IPS DF 6.9 (cell line): ENCODE measurements around the gene ZC3H18.

Experiments
- DNase-seq: peaks from one replicate; pipeline ENCODE4 v3.0.0-alpha.2; 2013; ENCODE audit warnings: low read depth, low spot score
- H3K27ac ChIP-seq: one replicate; pipeline ENCODE4 v1.5.1; 2013; ENCODE audit warnings: low read length, control low read depth
- H3K27me3 ChIP-seq: 2 replicates; pipeline ENCODE4 v1.6.1; 2013; ENCODE audit warnings: mild to moderate bottlenecking, low read length; ENCODE audit not compliant: control insufficient read depth, insufficient read depth
- H3K36me3 ChIP-seq: 2 replicates; pipeline ENCODE4 v1.6.1; 2013; ENCODE audit warnings: low read length; ENCODE audit not compliant: control insufficient read depth, insufficient read depth
- H3K4me1 ChIP-seq: 2 replicates; pipeline ENCODE4 v1.6.1; 2013; ENCODE audit warnings: low read length; ENCODE audit not compliant: control insufficient read depth, insufficient read depth
- H3K4me3 ChIP-seq: 2 replicates; pipeline ENCODE4 v1.5.1; 2013; ENCODE audit warnings: mild to moderate bottlenecking, low read length
- H3K9me3 ChIP-seq: 2 replicates; pipeline ENCODE4 v1.6.1; 2013; ENCODE audit warnings: low read length, inconsistent platforms; ENCODE audit not compliant: control insufficient read depth, insufficient read depth
- WGBS: extraction: QIAGEN DNeasy Blood & Tissue Kit; methylation state at CpG from one replicate; pipeline ENCODE4 v1.1.7; 2013; ENCODE audit warnings: mixed read lengths, missing lambda C conversion rate; ENCODE audit not compliant: insufficient read length, insufficient coverage; 5-methylcytosine and 5-hydroxymethylcytosine counted together

Gene ZC3H18

DNA sequence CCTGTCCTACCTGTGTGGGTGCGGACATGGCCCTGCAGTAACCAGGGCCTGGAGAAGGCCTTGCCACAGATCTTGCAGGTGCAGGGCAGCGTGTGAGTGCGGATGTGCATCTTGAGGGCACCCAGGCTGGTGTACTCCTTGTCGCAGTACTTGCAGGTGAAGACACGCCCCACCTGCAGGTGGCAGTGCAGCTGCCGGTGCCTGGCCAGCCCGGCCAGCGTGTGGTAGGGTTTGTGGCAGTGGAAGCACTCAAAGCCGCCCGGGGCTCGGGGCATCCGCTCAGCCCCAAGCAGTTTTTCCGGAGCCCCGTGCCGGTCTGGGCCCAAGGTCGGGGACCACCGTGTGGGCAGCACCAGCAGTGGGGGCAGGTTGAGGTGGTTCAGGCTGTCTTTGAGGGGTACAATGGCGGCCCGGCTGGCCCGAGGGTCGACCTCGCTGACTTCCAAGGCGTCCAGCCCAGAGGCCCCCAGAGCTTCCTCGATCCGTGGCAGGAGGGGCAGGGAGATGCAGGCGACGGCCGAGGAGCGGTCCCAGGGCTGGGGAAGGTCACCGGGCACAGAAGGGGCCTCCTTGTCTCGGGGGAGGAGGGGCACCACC, 111.0 kb downstream of the ZC3H18 start:
- no peak for DNase-seq
- no peak overlapping the region for H3K4me3 ChIP-seq
- peaks cover 3% of the 10 kb centered on the region; the same call in 1 of the 2 replicates for H3K36me3 ChIP-seq
- H3K9me3 ChIP-seq, result no peaks in the 10 kb centered on the region
- no CpG with 5 or more reads among the region's 31 CpGs for WGBS
- H3K27me3 ChIP-seq, result no peaks in the 10 kb centered on the region
- no peaks in the 10 kb centered on the region for H3K4me1 ChIP-seq
- no peak overlapping the region for H3K27ac ChIP-seq
